GM18517 (cell line): Measurements from ENCODE around the gene PCID2.

ENCODE experiments used
- ATAC-seq: cut with Tn5 transposase; IDR thresholded peaks from one replicate; pipeline ENCODE4 v1.9.1; 2021; ENCODE audit warnings: mild to moderate bottlenecking, moderate library complexity; ENCODE audit not compliant: unreplicated experiment

Gene PCID2

DNA sequence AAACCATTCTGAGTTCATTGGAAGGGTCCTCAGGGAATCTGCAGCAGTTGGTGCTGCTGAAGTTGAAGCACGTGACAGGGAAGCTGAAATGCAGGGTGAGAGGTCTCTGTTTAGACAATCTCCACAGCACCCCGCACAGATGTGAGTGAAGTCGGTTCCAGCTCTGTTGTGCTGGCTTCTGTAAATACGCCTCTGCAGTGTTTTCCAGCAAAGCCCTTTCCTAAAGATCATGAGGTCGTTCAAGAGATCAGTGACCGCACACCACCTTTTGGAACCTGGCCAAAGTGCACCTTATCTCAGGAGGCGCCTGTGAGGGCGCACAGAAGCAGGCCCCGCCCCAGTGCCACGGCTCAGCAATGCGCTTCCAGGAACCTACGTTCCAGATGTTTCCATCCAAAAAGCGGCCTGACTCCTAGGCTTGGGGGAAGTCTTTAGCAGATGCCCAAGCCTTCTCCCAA, 11.7 kb upstream of the PCID2 start:
- ATAC-seq, result no peak

DNA sequence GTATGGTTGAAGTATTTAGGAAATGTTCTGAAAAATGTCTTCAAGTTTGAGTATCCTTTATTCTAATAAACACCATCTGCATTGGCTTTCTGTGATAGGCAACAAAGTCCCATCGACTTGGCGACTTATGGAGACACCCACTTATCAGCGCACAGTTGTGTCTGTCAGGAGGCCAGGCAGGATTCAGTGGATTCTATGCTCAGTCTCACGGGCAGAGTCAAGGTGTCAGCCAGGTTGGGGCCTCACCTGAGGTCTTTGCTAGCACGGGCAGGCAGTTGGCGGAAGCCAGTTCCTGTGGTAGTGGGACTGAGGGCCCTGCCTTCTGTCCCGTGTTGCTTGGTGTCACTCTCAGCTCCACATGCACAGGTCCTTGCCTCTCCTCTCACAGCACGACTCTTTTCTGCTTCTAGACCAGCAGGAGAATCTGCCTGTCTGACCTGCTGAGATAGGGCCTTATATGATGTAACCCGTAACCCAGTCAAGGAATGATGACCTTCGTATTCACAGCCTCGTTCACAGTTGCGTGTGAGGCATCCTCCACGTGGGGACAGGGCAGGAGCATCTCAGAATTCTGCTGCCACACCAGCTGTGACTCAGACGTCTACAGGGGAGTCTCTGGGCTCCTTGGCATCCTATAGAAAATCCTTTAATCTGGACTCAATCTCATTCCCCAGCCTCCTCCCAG, 10.9 kb upstream of the PCID2 start:
- ATAC-seq, result no peak

DNA sequence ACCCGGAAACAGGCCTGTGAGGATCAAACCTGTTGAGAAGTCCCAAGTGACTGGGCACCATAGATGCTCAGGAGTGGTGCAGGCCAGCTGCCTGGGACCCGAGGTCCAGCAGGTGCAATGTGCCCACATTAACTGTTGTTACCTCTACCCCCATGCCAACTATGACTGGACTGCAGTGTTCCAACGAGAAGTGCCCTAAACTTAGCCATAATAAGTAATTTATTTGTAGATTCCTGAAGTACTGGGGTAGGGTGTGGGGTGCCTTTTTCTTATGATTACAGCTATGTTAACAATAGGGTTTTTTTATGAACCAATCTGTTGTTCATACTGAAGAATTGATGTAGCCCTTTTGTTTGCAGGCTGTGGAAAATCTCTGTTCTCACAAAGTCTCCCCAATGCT, 10.1 kb upstream of the PCID2 start:
- ATAC-seq, result no peak

DNA sequence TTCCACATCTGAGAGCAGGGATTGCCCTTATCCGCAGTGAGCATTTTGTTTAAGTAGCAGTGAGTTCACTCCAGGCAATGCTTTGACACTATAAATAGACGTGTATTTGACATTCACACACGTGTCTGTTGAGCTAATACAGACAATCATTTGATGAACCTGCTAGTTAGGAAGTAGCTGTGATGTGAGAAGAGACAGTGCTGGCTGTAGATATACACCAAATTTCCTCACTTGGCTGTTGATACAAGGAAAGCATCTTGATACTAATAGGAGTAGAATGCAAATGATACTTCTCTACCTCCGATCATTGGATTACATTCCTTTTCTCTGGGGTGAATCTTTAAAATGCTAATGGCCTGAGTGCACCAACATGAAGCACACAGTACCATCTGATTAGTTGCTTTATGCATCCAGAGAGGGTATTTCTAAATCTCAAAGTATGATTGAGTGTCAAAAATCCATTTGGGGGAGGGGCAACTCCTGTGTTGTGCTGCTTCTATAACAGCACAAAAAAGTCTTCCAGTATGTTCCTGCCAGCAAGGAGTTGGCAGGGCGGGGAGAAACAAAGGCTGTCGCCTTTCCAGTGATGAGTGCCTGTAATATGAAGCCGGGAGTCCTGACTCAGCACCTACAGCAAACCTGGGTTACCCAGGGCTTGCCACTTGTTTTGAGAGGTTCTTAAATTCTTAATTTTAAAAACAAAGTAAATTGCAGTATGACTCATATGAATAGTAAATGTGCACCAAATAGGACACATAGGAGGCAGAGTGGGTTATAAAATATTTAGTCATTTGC, 8.0 kb upstream of the PCID2 start:
- no peak for ATAC-seq

DNA sequence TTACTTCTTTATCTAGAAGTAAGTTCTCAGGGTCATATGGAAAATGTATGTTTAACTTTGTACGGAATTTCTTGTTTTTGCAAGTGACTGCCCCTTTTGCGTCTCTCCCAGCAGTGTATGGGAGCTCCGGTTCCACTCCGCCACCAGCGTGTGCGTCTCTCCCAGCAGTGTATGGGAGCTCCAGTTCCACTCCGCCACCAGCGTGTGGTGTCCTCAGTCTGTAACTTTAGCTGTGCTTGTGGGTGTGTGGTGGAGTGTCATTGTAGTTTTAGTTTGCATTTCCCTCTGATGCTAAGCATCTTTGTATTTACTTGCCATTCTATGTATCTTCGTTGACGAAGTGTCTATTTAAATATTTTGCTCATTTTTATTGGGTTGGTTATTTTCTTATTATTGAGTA, 3.3 kb upstream of the PCID2 start:
- ATAC-seq, result no peak

DNA sequence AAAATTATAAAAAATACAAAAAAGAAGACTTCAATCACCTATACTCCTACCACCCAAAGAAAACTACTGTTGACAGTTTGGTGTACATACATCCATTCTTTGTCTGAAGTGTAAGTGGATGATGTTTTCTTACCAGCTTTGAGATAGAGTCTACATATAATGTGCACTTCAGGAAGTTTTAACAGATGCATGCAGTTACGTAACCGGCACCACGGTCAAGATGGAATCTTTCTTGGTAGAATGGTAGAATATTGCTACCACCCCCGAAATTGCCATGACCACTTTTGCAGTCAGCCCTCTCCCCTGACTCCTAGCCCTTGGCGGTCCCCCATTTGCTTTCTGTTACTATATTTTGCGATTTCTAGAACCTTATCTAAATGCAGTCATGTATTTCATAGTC, 2.4 kb upstream of the PCID2 start:
- no peak for ATAC-seq

DNA sequence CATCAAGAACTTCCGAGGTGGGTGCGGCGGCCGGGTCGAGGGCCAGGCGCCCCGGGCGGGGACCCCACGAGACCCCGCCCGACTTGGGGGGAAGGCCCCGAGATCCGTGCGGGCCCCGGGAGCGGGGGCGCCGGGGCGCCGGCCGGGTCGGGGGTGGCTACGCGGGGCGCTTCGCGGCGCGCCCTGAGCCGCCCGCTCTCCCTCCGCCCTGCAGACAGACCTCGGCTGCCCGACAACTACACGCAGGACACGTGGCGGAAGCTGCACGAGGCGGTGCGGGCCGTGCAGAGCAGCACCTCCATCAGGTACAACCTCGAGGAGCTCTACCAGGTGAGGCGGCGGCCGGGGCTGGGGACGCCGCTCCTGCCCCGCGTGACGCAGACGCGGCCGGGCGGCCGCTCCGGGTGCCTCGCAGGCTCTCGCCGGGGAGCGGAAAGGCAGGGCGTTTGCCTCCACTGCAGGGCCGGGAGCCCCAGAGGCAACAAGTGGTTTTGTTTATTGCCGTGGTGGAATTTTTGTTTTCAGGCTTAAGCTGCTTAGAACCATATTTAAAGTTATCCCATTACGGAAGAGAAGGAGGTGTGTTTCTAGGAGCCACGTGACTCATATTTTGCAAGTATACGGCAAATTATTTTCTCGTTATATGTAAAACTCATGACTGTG, 1.4 kb upstream of the PCID2 start:
- peak; percentile 48 for ATAC-seq

DNA sequence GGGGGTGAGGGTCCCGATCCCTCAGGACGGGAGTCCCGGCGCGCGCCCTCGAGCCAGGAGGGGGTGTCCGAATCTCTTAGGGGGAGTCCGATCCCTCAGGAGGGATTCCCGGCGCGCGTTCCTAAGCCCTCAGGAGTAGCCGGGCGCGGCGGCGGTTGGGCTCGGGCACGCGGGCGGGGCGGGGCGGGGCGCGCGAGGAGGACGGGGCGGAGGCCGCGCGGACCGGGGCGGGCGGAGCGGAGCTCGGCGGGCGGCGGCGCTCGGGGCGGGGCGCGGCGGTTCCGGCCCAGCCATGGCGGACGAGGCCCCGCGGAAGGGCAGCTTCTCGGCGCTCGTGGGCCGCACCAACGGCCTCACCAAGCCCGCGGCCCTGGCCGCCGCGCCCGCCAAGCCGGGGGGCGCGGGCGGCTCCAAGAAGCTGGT, 878 bp upstream of the PCID2 start, which contains the start of gene CUL4A:
CUL4A (plus strand) TSS at position 278 of the 423 bp plus-strand sequence; CDS start at position 293, 15 bp downstream.
- ATAC-seq, result peak; percentile 24

DNA sequence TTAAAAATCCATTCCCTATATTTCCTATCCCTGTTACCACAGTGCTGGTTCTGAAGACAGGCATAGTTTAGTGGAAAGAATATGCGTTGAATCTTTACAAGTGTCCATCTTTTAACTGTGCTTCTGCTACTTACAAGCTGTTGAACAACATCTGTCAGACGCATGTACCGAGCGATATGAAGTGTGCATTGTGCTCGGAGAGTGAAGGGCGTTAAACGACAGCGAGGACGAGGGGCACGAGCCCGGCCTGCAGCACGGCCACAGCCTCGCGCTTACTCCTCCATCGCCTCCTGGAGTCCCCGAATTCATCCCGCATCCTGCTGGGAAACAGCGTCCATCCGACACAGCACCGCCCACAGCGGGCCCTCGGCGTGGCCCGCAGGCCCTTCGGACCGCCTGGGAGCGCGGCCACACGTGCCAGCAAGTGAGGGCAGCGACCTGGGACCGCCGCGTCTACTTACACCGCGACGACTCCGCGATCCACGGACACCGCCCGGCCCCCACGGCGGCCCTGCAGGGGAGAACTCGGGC, 514 bp downstream of the PCID2 start:
- peak; percentile 7 for ATAC-seq

DNA sequence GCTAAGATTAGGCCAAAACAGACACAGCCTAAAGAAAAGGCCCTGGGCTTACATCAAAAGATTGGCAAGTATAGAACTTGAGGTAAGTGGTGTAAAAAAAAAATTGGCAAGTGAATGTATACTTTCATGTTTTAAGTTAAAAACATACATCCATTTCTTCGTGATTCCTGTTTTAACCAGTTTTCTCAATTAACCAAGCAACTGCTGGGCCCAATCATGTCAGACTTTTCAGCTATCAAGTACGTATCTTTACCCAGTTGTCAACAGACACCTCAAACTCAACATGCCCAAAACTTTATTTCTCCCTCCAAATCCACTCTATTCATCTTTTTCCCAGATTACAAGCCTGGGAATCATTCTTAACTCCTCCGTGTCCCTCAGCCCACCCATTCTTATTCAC, 1.0 kb downstream of the PCID2 start:
- no peak for ATAC-seq

DNA sequence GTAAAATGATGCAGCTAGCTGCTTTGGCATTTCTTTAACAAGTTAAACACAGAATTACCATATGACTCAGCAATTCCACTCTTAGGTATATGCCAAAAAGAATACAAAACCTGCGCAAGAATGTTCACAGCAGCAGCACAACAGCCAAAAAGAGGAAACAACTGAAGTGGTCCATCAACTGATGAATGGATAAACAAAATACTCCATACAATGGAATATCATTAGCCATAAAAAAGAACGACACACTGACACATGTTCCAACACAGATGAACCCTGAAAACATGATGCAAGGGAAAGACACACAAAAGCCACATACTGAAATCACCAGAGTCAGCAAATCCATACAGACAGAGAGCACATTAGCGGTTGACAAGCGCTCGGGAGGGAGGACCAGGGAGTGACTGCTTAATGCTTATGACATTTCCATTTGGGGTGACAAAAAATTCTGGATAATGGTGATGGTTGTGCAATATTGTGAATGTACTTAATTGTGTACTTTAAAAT, 3.0 kb downstream of the PCID2 start:
- no peak for ATAC-seq

DNA sequence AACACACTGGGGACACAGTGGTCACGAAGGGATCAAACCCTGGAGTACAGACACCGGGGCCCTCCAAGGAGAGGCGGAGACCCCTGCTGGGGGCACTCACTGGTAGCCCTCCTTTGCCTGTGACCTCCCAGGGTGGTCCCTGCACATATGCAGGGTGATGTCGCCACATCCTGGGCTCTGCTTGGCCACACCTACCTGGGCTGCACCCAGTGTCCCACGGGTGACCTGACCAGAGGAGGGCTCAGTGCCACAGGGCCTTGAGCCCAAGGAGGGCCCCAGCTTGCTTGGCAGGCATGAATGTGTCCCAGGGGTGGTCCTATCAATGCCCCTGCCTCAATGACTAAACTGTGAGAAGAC, 4.1 kb downstream of the PCID2 start:
- ATAC-seq, result no peak

DNA sequence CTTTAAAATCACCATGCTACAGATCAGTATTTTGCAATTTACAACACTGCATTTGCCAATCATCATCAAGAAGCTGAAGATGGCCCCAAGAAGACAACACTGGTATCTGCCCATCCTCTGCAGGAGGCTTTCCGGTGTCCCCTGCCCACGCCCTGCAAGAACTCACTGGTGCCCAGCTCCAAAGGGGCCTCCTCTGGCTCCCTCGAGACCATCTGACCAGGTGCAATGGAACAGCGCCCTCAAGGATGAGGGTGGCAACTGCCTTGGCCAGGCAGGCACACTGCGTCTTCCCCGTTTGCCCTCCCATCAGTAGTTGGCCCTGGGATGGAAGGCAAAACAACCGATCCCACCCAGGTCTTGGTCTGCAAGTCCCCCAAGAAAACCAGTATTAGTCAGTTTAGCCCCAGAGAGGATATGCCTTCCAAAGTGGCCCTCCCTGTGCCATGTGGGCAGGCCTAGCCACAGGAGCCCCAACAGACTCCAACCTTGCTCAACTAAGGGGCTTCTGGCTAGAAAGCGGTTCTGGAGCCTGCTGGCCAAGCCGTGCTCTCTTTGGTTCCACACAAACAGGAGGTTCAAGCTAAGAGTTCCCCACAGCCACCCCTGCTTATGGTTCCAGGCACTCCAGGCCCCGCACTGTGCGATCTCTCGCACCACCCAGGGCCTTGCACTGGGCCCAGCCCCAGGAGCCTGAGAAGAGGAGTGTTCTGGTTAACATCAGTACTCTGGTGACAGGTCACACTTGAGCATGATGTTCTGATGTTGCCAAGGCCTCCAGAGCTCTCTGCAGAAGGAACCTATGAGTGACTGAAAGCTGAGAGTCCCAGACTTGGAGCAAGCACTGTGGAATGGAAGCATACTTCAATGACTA, 4.7 kb downstream of the PCID2 start:
- no peak for ATAC-seq

DNA sequence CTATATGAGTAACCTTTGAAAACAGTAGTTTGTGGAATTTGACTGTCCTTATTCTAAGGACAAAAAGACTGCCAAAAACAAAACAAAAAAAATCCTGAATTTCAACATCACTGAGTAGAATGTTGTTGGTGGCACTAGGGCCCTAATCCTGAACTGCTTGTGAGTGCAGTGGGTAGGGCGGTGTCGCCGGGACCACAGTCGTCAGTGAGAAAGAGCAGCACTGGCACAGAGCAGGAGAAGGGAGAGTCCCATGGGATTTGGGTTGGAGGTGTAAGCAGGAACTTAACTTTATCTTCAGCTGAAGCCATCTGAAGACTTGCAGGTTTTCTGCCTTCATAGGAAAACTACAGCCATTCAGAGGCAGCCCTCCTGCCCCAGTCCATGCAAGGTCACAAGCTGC, 5.6 kb downstream of the PCID2 start:
- ATAC-seq, result no peak

DNA sequence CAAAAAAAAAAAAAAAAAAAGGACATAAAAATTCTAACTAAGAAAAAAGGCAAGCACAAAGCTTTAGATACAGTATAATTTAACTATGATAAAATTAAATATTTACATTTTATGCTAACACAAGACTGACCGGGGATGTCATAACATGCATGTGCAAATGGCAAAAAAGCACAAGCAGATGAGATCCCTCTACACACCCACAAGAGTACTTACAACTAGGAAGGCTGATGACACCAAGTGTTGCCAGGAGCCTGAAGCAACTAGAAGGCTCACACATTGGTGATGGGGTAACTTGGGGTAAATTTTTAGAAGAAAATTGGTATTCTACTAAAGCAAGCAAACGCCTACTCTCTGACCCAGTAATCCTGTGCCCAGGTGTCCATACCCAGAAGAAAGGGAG, 6.7 kb downstream of the PCID2 start:
- no peak for ATAC-seq

DNA sequence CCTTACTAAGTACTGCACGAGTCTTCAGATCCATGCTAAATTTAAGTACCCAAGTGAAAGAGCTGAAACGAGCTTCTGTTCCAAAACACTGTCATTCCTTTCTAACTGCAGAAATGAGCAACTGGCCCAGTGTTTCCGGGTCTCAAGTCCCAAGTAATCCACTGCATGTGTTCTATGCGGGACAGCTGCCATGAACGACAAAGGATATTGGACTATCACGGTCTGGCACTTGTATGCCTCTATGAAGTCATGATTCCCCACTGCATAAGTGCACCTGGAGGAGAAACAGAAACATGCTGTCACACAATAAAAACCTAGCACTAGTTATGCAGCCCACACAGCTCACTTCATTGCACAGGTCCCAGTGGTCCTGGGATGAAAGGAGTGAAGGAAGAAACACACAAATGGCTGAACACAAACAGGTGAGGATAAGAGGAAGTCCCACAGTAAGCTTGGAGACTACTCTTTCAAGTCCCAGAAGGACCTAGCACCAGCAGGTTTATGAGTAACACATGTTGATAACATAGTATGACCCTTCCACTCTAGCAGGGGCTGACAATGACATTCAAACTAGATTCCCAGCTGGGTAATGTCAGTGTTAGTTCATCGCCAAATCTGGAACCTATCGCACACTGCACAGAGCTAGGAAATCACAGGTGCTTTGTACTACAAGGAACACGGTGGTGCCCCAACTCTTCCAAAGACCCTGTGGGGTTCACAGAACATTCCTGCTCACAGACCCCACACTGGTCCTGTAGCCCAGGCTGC, 11.3 kb downstream of the PCID2 start:
- no peak for ATAC-seq

DNA sequence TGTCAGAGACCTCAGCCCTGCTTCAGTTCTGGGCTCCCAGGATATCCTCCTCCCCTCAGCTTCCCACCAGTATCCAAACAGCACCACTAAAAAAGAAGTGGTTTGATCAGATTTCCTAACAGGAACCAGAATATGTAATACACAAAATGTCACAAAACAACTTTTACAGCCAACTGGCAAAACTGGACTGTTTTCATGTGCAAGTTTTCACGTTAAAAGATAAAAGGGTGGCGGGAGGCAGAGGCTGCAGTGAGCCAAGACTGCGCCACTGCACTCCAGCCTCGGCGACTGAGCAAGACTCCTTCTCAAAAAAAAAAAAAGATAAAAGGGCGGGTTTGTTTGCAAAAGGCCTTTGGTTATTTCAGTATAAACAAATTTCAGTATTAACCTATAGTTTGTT, 13.1 kb downstream of the PCID2 start:
- no peak for ATAC-seq

DNA sequence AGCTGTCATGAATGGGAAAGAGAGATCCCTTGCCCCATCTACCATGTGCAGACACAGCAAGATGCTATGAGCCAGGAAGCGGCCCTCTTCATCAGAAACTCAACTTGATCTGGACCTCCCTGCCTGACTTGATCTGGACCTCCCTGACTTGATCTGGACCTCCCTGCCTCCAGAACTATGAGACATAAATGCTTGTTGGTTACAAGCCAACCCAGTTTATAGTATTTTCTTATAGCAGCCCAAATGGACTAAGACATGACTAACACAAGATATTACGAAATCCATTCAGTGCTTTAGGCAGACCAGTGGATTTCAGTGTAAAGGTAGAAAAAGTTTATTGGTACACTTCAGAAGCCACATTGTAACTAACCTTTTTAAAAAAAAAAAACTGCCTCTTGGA, 15.6 kb downstream of the PCID2 start:
- no peak for ATAC-seq

DNA sequence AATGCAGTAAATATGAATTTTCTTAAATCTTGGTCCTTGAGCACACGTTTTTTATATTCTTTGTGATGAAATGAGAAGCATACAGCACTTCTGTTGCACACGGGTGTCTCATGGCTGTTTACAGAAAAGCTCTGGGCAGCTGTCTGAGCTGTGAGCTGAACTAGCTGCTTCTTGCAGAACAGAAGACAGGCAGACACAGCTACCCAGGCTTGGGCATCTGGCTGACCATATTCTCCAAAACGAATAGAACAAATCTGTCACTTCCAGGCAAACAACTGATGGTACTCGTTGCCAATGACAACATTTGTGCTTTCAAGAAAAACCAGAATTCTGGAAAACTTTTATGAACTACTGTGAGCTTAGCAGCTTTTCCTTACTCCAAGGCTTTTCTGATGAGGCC, 16.2 kb downstream of the PCID2 start:
- no peak for ATAC-seq

DNA sequence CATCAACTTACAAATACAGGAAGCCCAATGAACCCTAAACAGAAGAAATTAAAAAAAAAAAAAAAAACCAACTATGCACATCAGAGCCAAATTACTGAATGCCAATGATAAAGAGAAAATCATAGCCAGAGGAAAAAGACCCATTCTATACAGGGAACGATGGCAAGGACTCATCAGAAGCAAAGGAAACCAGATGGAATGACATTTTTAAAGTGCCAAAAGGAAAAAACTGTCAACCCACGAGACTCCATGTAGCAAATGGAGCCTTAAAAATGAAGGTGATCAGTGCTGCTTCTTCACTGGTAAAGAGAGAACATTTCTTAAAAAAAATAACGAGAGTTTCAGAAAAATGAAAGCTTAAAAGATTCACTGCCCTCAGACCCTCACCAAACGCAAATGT, 18.3 kb downstream of the PCID2 start:
- ATAC-seq, result no peak
